ENCODE data around the gene EXOSC9. TPM values are rescaled to one million over a fixed set of nuclear protein-coding genes. Genes with fewer than 3 reads are reported as not detected.

EXOSC9 gene, protein sequence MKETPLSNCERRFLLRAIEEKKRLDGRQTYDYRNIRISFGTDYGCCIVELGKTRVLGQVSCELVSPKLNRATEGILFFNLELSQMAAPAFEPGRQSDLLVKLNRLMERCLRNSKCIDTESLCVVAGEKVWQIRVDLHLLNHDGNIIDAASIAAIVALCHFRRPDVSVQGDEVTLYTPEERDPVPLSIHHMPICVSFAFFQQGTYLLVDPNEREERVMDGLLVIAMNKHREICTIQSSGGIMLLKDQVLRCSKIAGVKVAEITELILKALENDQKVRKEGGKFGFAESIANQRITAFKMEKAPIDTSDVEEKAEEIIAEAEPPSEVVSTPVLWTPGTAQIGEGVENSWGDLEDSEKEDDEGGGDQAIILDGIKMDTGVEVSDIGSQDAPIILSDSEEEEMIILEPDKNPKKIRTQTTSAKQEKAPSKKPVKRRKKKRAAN
- 36.5 and 38.7 TPM in 2 replicates for total RNA-seq

DNA sequence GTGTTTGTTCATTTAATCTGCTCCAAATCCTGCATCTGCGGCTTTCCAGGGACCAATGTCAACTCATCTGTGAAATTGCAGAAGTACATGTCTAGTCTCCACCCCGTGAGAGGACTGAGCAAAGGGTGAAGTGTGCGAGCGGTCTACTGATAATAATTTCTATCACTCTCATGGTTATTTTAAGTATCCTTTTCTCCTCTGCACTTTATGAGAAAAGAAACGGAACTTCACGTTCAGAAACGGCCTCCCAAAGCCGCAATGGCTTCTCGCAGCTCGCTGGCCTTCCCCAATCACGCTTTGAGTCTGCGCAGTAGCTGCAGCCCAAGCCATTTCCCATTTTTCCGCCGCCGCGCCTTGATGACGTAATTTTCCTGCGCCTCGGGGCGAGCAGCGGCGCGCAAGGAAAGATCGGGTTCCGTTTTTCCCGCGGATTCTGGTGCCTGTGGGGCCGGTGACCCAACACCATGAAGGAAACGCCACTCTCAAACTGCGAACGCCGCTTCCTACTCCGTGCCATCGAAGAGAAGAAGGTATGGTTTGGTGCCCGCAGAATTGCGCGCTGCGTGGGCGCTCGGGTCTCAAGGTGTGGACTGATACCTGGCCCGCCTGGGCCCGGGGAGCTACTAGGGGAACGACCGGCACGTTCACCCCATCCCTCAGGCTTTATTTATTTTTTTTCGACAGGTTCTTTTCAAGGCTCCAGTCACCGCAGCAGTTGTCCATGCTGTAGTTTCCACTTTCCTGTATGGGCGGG is at the start of gene EXOSC9:
Gene EXOSC9, plus strand, starts transcription at position 363 of the 754 bp plus-strand sequence. Its CDS starts 102 bp downstream, at position 465.

DNA sequence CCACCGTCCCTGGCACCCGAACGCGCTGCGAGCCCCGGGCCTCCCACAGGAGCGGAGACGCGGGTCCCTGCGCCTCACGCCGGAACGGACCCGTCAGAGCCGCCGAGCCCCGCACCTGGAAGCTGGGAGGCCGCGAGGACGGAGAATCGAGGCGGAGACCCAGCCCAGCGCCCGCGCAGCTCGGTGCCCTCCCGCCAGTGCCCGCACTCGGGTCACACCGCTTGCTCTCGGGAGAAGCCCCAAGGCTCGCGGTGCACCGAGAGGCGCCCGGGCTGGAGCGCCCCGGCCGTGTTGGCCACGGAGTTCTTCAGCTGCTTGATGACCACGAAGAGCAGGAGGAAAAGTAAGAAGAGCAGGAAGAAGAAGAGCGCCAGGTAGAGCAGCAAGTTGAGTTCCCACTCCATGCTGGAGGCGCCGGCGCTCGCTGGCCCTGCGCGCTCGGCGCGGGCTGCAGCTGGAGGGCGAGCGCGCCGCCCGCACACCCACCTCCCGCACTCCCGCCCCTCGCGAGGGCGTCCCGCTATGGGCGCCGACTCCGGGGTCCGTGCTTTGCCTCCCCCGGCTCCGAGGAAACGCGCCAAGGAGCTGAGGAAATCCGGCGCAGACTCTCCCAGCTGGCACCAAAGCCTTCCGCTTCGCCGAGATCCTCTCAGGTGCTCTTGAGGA is 36.3 kb upstream of the EXOSC9 start, which contains the start of gene SMIM43:
Gene SMIM43, minus strand, starts transcription at position 463 of the 666 bp plus-strand sequence. Its CDS starts 59 bp downstream, at position 404.

DNA sequence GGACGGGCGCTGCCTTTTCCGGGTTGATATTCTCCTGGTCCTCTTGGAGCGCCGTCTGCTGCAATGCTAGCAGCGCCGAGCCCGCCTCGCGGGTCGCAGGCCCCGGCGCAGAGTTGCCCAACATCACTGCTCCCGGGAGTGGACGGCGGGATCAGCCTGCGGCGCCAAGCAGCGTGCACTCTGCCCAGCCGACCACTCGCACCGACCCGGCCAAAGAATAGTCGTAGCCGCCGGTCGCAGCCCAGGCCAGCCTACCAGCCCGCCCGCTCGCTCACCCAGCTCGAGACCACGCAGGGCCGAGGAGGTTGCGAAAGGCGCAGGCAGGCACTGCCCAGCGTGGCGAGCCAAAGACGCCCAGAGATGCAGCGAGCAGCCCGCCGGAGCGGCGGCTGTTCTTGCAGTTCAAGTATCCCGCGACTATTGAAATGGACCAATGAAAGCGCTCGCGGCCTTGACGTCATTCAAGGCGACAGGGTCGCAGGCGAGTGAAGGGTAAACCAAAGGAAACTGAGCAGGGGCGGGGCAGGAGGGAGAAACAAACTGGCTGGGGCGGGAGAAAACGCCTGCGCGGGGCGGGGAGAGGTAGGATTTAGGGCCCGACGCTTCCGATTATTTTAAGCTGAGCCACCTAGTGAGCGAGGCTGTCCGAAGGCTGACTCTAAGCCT is 22.5 kb downstream of the EXOSC9 start, which contains the start of gene CCNA2:
Gene CCNA2, minus strand, starts transcription at position 379 of the 666 bp plus-strand sequence. Its CDS starts 255 bp downstream, at position 124.

Other genes with a start within 250 kb of the EXOSC9 start
- 1,150 and 1,477 TPM in 2 replicates for gene ANXA5, start 104.3 kb upstream of the EXOSC9 start, total RNA-seq
- 0.32 and 0.78 TPM in 2 replicates for gene SMIM43, start 36.2 kb upstream of the EXOSC9 start, total RNA-seq
- 26.4 and 40.1 TPM in 2 replicates for gene CCNA2, start 22.6 kb downstream of the EXOSC9 start, total RNA-seq
- gene BBS7, start 69.2 kb downstream of the EXOSC9 start, total RNA-seq: 23.4 and 24.2 TPM in 2 replicates
- gene TRPC3, start 150.7 kb downstream of the EXOSC9 start, total RNA-seq: 0.11 and 0.13 TPM in 2 replicates

All from articular chondrocyte of knee joint (primary cell).